Parathyroid adenoma (tissue), 2 donors: ENCODE data around the gene PROP1.

Experiments used
- H2AFZ ChIP-seq: fragments of 300-600 bp; sonication (generic); one replicate; pipeline ENCODE4 v1.7.0; 2017; ENCODE audit warnings: antibody characterized with exemption, mild to moderate bottlenecking
- H3K27ac ChIP-seq: fragments of 300-600 bp; sonication (generic); one replicate; pipeline ENCODE4 v1.7.0; 2017
- H3K27me3 ChIP-seq: fragments of 300-600 bp; sonication (generic); one replicate; pipeline ENCODE4 v1.7.0; 2017; ENCODE audit warnings: low read length; ENCODE audit not compliant: control insufficient read depth, insufficient read depth
- H3K36me3 ChIP-seq: fragments of 300-600 bp; sonication (generic); one replicate; pipeline ENCODE4 v1.7.0; 2017; ENCODE audit warnings: low read length; ENCODE audit not compliant: control insufficient read depth, insufficient read depth
- H3K4me1 ChIP-seq: fragments of 300-600 bp; sonication (generic); one replicate; pipeline ENCODE4 v1.7.0; 2017; ENCODE audit warnings: control low read depth
- H3K4me2 ChIP-seq: fragments of 300-600 bp; sonication (generic); one replicate; pipeline ENCODE4 v1.7.0; 2017; ENCODE audit warnings: low read length
- H3K4me3 ChIP-seq: fragments of 300-600 bp; sonication (generic); one replicate; pipeline ENCODE4 v1.7.0; 2017; ENCODE audit warnings: low read depth, low read length
- H3K79me2 ChIP-seq: fragments of 300-600 bp; sonication (generic); one replicate; pipeline ENCODE4 v1.7.0; 2017; ENCODE audit warnings: control low read depth
- H3K9ac ChIP-seq: fragments of 300-600 bp; sonication (generic); one replicate; pipeline ENCODE4 v1.7.0; 2017; ENCODE audit warnings: mild to moderate bottlenecking
- H3K9me3 ChIP-seq: fragments of 300-600 bp; sonication (generic); one replicate; pipeline ENCODE4 v1.7.0; 2017; ENCODE audit warnings: low read length; ENCODE audit not compliant: control insufficient read depth
- TF ChIP-seq, protein P1 (sequence below): fragments of 300-600 bp; sonication (generic); IDR thresholded peaks from one replicate; pipeline ENCODE4 v1.7.0; 2017; ENCODE audit warnings: antibody characterized with exemption, mild to moderate bottlenecking
- donor health status: primary hyperparathyroidism.

Gene PROP1

DNA sequence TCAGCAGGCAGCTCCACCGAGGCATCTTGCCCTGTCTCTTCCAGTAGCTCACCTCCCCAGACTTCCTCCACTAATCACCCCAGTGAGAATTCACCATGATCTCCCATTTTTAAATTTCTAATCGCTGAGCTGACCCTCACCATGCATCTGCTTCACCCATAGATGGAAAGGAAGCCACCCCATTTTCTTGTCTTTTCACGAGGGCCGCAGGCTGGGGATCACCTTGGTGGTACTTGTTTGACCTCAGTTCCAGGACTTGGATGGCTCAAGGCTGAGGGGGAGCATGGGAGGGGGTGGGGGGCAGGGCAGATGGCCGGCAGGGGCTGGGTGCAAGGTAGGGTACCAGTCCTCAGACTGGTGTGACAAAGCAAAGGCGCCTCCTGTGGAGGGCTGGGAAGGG is 3.6 kb downstream of the PROP1 start:
- no peaks in the 10 kb centered on the region for H3K27me3 ChIP-seq
- H3K4me2 ChIP-seq = no peak overlapping the region
- no peaks in the 10 kb centered on the region for H3K36me3 ChIP-seq
- H3K9ac ChIP-seq = no peak overlapping the region
- no peak overlapping the region for H2AFZ ChIP-seq
- no peaks in the 10 kb centered on the region for H3K4me1 ChIP-seq
- TF ChIP-seq, protein P1, sequence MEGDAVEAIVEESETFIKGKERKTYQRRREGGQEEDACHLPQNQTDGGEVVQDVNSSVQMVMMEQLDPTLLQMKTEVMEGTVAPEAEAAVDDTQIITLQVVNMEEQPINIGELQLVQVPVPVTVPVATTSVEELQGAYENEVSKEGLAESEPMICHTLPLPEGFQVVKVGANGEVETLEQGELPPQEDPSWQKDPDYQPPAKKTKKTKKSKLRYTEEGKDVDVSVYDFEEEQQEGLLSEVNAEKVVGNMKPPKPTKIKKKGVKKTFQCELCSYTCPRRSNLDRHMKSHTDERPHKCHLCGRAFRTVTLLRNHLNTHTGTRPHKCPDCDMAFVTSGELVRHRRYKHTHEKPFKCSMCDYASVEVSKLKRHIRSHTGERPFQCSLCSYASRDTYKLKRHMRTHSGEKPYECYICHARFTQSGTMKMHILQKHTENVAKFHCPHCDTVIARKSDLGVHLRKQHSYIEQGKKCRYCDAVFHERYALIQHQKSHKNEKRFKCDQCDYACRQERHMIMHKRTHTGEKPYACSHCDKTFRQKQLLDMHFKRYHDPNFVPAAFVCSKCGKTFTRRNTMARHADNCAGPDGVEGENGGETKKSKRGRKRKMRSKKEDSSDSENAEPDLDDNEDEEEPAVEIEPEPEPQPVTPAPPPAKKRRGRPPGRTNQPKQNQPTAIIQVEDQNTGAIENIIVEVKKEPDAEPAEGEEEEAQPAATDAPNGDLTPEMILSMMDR = no peak
- H3K79me2 ChIP-seq = no peaks in the 10 kb centered on the region
- H3K9me3 ChIP-seq = no peaks in the 10 kb centered on the region
- no peak overlapping the region for H3K27ac ChIP-seq
- H3K4me3 ChIP-seq = no peak overlapping the region

- H2AFZ ChIP-seq = no peak overlapping the region
- no peak overlapping the region for H3K4me2 ChIP-seq
- TF ChIP-seq, protein P1 = no peak
- no peaks in the 10 kb centered on the region for H3K4me1 ChIP-seq
- no peaks in the 10 kb centered on the region for H3K9me3 ChIP-seq
- no peak overlapping the region for H3K27ac ChIP-seq
- H3K36me3 ChIP-seq = no peaks in the 10 kb centered on the region
- H3K4me3 ChIP-seq = no peak overlapping the region
- no peak overlapping the region for H3K9ac ChIP-seq
- H3K79me2 ChIP-seq = no peaks in the 10 kb centered on the region
- no peaks in the 10 kb centered on the region for H3K27me3 ChIP-seq
Observed at GRCh38 chr5:177988989-177989625, 6.9 kb downstream of the PROP1 start.

- no peaks in the 10 kb centered on the region for H3K36me3 ChIP-seq
Observed at GRCh38 chr5:177987326-177987725, 8.7 kb downstream of the PROP1 start.

DNA sequence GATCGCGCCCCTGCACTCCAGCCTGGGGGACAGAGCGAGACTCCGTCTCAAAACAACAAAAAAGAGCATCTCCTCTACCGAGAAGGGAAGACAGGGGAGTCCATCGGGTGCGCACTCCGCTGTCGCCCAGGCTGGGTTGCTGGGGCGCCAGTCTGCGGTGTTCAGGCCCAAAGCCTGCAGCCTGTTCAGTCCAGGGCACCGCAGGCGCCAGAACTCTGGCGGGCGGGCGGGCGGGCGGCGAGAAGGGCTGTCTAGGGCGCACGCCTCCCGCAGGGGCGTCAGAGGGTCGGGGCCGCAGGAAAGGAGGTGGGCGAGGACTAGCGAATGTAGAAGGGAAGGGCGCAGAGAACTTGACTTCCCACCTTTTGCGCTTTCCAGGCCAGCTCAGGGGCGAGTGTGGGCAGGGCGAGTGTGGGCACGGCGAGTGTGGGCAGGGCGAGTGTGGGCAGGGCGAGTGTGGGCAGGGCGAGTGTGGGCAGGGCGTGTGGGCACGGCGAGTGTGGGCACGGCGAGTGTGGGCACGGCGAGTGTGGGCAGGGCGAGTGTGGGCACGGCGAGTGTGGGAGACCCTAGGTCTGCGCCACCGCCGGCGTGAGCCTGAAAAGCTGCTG is 10.5 kb downstream of the PROP1 start:
- TF ChIP-seq, protein P1 = no peak
- H3K9me3 ChIP-seq = no peaks in the 10 kb centered on the region
- H3K4me3 ChIP-seq = no peak overlapping the region
- H2AFZ ChIP-seq = no peak overlapping the region
- H3K27me3 ChIP-seq = peaks cover 3% of the 10 kb centered on the region
- H3K9ac ChIP-seq = no peak overlapping the region
- H3K79me2 ChIP-seq = no peaks in the 10 kb centered on the region
- no peak overlapping the region for H3K4me2 ChIP-seq
- H3K4me1 ChIP-seq = no peaks in the 10 kb centered on the region
- H3K27ac ChIP-seq = no peak overlapping the region
- no peaks in the 10 kb centered on the region for H3K36me3 ChIP-seq

More at GRCh38 chr5:177987326-177987725, 8.7 kb downstream of the PROP1 start:
- Histone ChIP-seq H3K27ac (no peak overlapping the region), H3K4me2 (no peak overlapping the region), H3K9ac (no peak overlapping the region), H2AFZ (no peak overlapping the region), H3K9me3 (no peaks in the 10 kb centered on the region), H3K4me1 (no peaks in the 10 kb centered on the region), H3K27me3 (peaks cover 3% of the 10 kb centered on the region), H3K79me2 (no peaks in the 10 kb centered on the region), H3K4me3 (no peak overlapping the region)
- TF ChIP-seq, protein P1 = no peak
